ENCODE measurements around the gene PICALM.

GRCh38 chr11:86062719-86063118 lies 6.2 kb downstream of the PICALM start:
- no peak for TF ChIP-seq POLR2AphosphoS5 (IDR thresholded peaks at IDR 0.05; ENCODE audit: borderline replicate concordance, low read depth, low read length)
- no peak for TF ChIP-seq FOXP2 (optimal IDR thresholded peaks at IDR 0.05; ENCODE audit: control extremely low read depth, extremely low read length, insufficient read depth)
- no peak for TF ChIP-seq EZH2 (IDR thresholded peaks at IDR 0.05)
